Calu3 (cell line): Measurements from ENCODE around the gene TRIM8. TPM values are rescaled to one million over a fixed set of nuclear protein-coding genes. Genes with fewer than 3 reads are reported as not detected.

Experiments
- BruUV-seq: library from RNA; stranded (reverse); fragments of 400-500 nt; replicated peaks from 2 replicates; lab custom pipeline; 2021; lab: Mats Ljungman, UMichigan
- CTCF ChIA-PET: fragments of 300-600 bp; sonication (Branson Sonifier 250); formaldehyde crosslinking; loops from one replicate; lab custom pipeline; 2022; ENCODE audit warnings: antibody characterized with exemption; lab: Charles Lee
- DNase-seq: peaks from one replicate; pipeline ENCODE4 v3.0.0; 2022
- H3K27ac Mint-ChIP-seq: one replicate; pipeline ENCODE4 v1.8.0; 2022; ENCODE audit warnings: mixed read lengths; ENCODE audit not compliant: unreplicated experiment
- H3K27me3 Mint-ChIP-seq: one replicate; pipeline ENCODE4 v1.8.0; 2022; ENCODE audit warnings: mixed read lengths; ENCODE audit not compliant: unreplicated experiment
- H3K36me3 Mint-ChIP-seq: one replicate; pipeline ENCODE4 v1.8.0; 2022; ENCODE audit warnings: mild to moderate bottlenecking, moderate library complexity, mixed read lengths; ENCODE audit not compliant: insufficient read depth, unreplicated experiment
- H3K4me1 Mint-ChIP-seq: one replicate; pipeline ENCODE4 v1.8.0; 2022; ENCODE audit warnings: mild to moderate bottlenecking, low read depth, mixed read lengths; ENCODE audit not compliant: unreplicated experiment
- H3K4me3 Mint-ChIP-seq: one replicate; pipeline ENCODE4 v1.8.0; 2022; ENCODE audit warnings: mild to moderate bottlenecking, low read depth, moderate library complexity, mixed read lengths; ENCODE audit not compliant: unreplicated experiment
- H3K9me3 Mint-ChIP-seq: one replicate; pipeline ENCODE4 v1.8.0; 2022; ENCODE audit warnings: low read depth, mixed read lengths; ENCODE audit not compliant: unreplicated experiment
- CTCF ChIP-seq: fragments of 200-600 bp; IDR thresholded peaks from one replicate; pipeline ENCODE4 v1.8.0; 2022; ENCODE audit warnings: antibody characterized with exemption; ENCODE audit not compliant: unreplicated experiment
- intact Hi-C: fragments of 100-400 bp; cut with micrococcal nuclease; formaldehyde crosslinking; loops from one replicate; pipeline ENCODE4 v1.10.0; 2022; ENCODE audit not compliant: unreplicated experiment
- total RNA-seq: library from RNA; stranded (reverse); gene quantifications from 2 replicates; pipeline ENCODE4 v1.2.3, GENCODE V29; 2022

TRIM8 gene
- total RNA-seq, 1 experiment from 2014 or later, result 52.1 TPM

GRCh38 chr10:102674566-102674965, 30.3 kb downstream of the TRIM8 start:
- Mint-ChIP-seq H3K27me3 (peaks cover 12% of the 10 kb centered on the region), H3K9me3 (no peaks in the 10 kb centered on the region), H3K36me3 (no peaks in the 10 kb centered on the region), H3K4me1 (peaks cover 10% of the 10 kb centered on the region), H3K27ac (no peak overlapping the region), H3K4me3 (no peak overlapping the region)
- intact Hi-C loops, result no loop called here
- CTCF ChIA-PET, result no interaction called here
- no peak for TF ChIP-seq CTCF
- no TSS peak for BruUV-seq
- no peak for DNase-seq

- no TSS peak for BruUV-seq
- H3K9me3 Mint-ChIP-seq, result no peaks in the 10 kb centered on the region
- no peak overlapping the region for H3K4me3 Mint-ChIP-seq
- no peak overlapping the region for H3K27ac Mint-ChIP-seq
- H3K4me1 Mint-ChIP-seq, result peaks cover 10% of the 10 kb centered on the region
- intact Hi-C loops, result no loop called here
- TF ChIP-seq CTCF, result no peak
- no peaks in the 10 kb centered on the region for H3K36me3 Mint-ChIP-seq
- CTCF ChIA-PET, result interaction anchor here (0.6 kb wide), 1 partner anchor 848 kb away, joined by 3 read pairs; no protein-coding TSS in a partner anchor
- no peak for DNase-seq
- H3K27me3 Mint-ChIP-seq, result peaks cover 12% of the 10 kb centered on the region
These were observed 30.9 kb downstream of the TRIM8 start for GRCh38 chr10:102675011-102675665.

GRCh38 chr10:102675666-102676533, 31.6 kb downstream of the TRIM8 start:
- Mint-ChIP-seq H3K4me3 (no peak overlapping the region), H3K27me3 (peaks cover 12% of the 10 kb centered on the region), H3K36me3 (no peaks in the 10 kb centered on the region), H3K9me3 (no peaks in the 10 kb centered on the region), H3K4me1 (peaks cover 10% of the 10 kb centered on the region), H3K27ac (no peak overlapping the region)
- DNase-seq, result no peak
- intact Hi-C loops, result no loop called here
- no peak for TF ChIP-seq CTCF
- CTCF ChIA-PET, result interaction anchor here (0.6 kb wide), 1 partner anchor 848 kb away, joined by 3 read pairs; no protein-coding TSS in a partner anchor
- no TSS peak for BruUV-seq

- H3K4me1 Mint-ChIP-seq, result peaks cover 10% of the 10 kb centered on the region
- H3K27me3 Mint-ChIP-seq, result peaks cover 12% of the 10 kb centered on the region
- BruUV-seq, result no TSS peak
- no peaks in the 10 kb centered on the region for H3K9me3 Mint-ChIP-seq
- H3K27ac Mint-ChIP-seq, result no peak overlapping the region
- CTCF ChIA-PET, result no interaction called here
- no peak for TF ChIP-seq CTCF
- intact Hi-C loops, result no loop called here
- no peak for DNase-seq
- no peaks in the 10 kb centered on the region for H3K36me3 Mint-ChIP-seq
- no peak overlapping the region for H3K4me3 Mint-ChIP-seq
These were observed 32.4 kb downstream of the TRIM8 start for GRCh38 chr10:102676534-102677315.
